Ureter (tissue), 1 donor: ENCODE data around the gene ATG16L1. TPM values are rescaled to one million over a fixed set of nuclear protein-coding genes. Genes with fewer than 3 reads are reported as not detected.

Source experiments
- DNase-seq: peaks from one replicate; pipeline ENCODE4 v3.0.0-alpha.2; 2020; ENCODE audit warnings: low spot score
- total RNA-seq: library from RNA; stranded (reverse); gene quantifications from one replicate; pipeline ENCODE4 v1.2.4, GENCODE V29; 2023
- donor health status: DM: yes; HTN: yes; CAD: no.

The ATG16L1 gene
- total RNA-seq, 1 donor from 2014 or later = 35.4 TPM

DNA sequence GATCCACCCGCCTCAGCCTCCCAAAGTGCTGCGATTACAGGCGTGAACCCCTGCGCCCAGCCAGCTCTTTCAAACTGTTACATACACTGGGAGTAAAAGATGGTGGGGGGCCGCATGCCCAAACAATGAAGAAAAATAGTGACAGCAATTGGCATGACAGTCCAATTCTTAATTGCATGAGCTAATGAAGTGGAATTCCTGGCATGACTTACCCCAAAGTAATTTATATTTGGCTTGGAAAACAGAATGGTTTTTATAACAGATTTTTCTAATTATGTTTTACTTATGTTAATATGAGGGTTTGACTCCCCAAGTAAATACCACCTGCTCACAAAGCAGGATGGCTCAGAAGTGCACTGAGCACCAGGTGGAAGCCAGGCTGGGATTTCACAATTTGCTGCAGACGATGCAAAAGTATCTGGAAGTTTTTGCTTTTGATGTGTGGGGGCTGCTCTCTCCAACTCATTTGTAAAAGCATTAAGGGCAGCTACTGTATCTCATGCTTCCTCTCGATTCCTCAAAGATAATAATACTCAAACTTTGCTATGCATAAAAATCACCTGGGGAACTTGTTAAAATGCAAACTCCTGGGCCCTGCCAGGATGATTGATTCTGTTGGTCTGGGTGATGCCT lies 24.0 kb upstream of the ATG16L1 start:
- DNase-seq = no peak

DNA sequence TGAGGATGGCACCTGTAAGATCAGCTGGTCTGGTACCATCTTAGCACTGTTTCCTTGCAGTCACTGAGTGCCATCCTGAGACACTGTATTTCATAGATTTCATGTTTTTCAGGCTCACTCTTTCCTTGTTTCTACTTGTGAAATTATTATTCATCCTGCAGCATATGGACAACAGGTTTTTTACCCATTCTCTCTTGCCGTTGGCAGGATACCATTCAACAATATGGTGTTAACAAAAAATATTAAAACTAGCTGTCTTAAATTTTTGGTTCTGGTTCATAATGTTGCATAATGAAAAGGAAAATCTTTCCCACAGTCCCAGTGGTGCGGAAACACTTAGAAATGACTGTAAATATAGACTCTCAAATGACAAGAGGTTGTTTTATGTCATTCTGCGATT lies 23.1 kb upstream of the ATG16L1 start:
- no peak for DNase-seq

DNA sequence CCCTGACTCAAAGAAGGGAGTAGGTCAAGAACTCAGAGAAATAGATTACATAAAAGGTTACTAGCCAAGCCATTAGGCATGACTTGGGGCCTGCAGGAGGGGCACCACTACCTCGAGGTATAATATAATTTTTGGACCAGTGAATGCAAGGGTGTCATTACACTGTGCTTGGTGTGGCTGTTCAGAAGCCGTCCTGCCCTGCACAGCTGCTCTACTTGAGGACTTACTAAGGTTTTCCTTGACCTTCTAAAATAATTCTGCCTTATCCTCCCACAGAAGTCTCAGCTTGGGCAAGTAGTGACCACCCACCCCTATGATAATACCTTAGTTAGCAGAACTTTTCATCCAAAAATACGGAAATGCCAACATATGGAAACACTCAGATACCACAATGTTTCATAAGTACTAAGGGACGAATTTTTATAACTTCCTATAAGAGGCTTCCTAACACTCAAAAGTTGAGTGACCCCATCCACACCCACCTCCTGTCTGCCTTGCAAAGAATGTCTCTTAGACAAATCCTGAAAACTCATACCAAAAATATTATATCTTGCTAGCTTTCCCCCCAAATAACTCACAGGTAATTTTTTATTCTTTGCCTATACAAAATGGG lies 17.7 kb upstream of the ATG16L1 start:
- DNase-seq = no peak

DNA sequence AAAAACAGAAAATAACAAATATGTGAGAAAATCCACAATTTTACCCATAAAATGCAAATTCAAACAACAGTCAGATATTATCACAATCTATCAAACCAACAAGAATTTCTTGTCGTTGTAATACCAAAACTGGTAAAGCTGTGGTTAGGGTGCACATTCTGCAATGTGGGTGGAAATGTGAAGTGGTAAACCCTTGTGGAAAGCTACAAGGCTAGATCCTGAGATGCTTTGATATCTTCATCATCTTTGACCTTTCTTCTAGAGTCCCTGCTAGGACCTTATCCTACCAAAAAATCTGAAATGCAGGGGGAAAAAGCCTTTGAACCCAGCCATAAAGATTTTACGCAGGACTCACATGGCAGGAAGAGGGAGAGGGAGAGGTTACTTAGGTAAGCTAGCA lies 17.2 kb upstream of the ATG16L1 start:
- no peak for DNase-seq

DNA sequence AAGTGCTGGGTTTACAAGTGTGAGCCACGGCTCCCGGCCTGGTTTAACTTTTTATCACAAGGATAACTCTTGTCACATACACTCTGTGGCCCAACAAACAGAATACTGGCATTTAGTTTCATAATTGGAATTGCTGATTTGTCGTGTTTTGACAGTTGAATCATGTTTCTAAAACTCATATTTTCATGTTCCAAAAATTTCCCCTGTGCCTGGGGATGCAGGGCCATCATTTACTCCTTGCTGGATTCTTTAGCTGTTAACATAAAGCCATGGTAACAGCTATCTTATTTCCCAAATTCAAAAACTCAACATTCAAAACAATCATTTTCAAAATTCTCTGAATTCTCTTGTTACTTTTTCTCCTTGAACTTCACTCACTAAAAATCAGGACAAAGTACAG lies 16.5 kb upstream of the ATG16L1 start:
- DNase-seq = no peak

DNA sequence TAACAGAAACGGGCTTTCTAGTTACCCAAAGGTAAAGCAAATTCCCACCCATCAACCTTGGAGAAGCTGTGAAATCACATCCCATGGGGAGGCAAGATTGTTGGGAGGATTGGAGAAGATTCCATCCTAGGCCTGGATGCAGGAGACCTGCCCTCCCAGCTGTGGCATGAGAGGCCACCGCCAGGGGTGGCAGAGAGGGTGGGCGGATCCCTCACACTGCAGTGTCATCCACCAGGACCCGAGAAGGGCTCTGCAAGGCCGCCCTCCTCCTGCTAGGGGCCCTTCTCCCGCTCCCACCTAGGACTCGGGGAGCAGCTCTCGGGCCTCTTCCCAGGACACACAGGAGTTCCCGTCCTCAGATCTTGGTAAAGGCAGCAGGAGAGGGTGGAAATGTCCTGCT lies 15.5 kb upstream of the ATG16L1 start:
- no peak for DNase-seq

DNA sequence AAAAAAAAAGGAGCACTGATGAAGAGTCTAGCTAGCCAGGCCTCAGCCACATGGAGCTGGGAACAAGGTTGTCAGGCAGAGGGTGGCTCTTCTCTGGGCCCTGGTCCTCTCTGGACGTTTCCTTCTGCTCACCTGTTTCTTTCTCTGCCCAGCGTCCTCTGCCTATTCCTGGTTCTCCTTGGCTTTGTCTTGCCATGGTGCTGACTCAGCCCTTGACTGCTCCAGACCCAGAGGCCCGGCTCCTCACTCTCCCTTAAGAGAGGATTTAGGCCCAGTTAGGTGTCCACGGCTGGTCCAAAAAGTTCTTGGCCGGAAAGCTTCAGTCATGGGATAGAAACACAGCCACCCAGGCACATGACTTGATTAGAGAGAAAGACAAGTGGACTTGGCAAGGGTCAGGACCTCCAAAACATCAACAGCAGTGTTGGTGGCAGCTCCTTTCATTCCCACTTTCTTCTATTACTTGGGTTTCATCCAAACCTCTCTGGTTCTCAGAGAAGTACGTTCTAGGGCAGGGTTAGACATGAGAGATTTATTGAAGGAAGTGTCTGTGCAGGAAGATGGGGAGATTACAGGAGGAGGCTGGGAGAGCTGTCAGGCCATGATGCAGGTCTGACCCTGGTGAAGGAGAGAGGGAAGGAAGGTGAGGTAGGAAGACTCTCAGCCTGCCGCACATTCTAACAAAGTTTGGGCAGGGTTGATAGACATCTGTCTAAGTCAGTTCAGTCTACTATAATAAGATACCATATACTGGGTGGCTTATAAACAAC lies 14.5 kb upstream of the ATG16L1 start:
- DNase-seq = no peak

DNA sequence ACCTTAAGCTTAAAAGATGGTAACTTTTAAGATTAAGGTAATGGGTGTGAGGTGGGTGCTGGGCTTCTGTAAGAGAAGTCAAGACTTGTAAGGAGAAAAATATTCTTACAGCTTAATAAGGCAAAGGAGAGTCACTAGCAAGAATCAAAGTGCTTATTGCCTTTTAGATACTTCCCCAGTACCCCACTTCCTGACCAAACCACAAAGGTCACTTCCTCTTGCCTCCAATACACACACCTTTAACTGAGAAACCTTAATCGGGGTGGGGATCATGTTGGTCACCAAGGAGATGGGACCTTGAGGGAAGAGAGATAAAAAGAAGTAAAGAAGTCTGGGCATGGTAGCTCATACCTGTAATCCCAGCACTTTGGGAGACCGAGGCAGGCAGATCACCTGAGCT lies 10.6 kb upstream of the ATG16L1 start:
- no peak for DNase-seq

DNA sequence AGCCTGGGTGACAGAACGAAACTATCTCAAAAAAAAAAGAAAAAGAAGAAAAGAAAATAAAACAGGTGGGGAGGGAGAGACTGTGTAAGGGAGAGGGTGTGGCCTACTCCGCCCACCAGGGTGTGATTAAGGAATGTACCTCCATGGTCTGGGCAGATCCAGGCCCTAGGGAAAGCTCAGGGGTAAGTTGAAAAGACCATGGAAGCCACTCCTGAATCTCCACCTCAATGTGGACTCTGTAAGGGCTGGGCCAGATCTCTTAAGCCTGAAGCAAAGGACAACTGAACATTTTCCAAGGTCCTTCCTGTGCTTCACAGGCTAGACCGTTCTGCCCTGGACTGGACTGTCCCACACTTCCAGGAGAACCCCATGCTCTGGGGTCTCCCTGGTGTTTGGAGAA lies 9.7 kb upstream of the ATG16L1 start:
- DNase-seq = no peak

DNA sequence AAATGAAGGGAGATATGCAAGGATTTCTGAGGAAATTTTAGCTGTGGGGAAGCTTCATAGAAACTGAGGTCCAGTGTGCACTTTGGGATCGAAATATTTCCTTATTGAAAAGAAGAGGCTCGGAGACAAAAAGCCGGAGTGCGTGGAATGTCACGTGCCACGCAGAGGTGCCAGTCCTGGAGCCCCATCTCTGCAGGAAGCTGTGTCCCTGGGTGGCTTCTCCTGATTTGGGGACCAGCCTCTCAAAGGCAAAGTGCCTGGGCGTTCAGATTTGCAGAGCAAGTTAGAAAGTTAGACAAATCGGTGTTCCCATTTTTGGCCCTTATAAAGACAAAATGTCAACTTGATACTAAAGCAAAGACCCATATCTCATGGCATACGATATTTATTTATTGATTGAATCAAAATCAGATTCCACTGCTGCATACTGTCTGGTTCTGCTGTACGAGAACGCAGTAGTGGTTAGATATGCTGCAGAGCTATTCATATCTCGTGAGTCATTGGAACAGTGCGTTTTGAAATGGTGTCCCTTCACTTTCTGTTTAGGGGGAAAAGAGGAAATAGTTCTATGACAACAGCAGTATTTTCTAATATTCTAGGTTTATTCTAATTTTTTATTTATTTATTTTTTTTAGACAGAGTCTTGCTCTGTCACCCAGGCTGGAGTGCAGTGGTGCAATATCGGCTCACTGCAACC lies 9.1 kb upstream of the ATG16L1 start:
- no peak for DNase-seq

DNA sequence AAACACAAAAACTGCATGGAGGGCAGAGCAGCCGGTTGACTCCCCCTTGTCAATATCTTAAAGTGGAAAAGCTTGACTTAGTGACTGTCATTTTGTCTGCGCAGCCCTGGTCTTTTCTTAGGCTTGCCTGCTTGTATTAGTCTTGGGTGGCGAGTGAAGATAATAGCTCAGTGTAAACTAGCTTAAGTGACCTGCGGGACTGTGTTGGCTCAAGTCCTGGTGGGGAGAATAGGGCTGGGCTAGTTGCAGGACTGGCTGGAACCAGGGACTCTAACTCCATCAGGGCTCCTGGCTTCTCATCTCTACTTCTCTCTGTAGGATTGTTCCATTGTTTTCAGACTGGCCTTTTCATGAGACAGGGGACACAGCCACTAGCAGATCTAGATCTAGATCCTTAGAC lies 8.1 kb upstream of the ATG16L1 start:
- DNase-seq = no peak

DNA sequence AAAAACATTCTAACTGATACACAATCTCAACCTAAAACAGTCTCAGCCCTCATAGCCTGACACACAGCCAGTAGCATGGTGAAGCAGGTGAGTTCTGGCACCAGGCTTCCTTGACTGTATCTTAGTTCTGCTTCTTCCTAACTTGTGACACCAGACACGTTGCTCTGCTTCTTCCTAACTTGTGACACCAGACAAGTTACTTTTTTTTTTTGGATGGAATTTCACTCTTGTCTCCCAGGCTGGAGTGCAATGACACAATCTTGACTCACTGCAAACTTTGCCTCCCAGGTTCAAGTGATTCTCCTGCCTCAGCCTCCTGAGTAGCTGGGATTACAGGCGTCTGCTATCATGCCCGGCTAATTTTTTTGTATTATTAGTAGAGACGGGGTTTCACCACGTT lies 6.7 kb upstream of the ATG16L1 start:
- DNase-seq = no peak

DNA sequence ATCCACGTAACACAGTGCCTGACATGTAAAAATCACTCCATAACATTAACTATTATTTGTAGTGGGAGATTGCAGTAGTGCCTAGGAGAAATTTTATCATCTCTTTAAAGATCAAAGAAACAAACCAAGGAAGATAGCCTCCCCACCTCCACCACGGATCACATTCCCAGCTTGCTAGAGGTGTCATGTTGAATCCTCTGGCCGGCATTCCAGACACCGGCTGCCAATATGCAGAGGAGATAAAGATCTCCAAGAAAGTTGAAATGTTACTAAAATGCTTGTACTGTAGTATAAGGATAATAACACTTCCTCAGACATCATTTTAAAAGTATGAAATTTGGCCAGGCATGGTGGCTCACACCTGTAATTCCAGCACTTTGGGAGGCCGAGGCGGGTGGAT lies 6.1 kb upstream of the ATG16L1 start:
- DNase-seq = no peak

DNA sequence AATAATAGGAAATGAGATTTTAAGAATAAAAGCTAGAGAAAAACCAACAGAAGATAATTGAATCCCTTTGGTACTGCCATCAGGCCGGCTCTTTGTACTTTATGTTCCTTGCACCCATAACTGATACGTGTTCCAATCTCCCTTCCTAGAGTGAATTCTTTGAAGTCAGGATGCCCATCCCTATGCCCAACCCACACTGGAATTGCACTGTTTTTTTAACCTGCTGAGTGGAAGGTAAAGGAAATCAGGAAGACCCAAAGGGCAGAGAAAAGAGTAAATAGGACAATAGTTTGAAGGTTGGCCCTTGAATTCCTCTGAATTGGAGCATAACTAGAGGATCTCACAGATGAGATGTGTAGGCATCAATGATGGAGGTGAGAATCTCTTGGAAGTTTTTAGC lies 4.4 kb upstream of the ATG16L1 start:
- no peak for DNase-seq

DNA sequence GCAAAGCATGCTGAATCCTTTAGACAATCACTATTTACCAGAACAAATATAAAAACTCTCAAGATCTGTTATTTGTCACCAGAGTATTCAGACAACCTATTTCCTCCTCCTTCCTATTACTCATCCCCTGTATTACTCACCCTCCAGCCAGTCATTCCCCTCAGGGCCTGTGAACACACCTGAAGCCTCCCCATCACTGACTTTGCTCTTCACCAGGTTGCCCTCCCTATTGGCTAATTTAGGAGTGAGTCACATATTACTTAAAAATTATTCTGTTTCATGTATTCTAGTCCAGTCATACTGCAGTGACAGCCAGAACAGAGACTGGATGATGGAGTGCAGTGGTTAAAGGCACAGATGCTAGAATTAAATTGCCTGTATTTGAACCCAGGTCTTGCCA lies 3.7 kb upstream of the ATG16L1 start:
- peak; percentile 62 for DNase-seq

DNA sequence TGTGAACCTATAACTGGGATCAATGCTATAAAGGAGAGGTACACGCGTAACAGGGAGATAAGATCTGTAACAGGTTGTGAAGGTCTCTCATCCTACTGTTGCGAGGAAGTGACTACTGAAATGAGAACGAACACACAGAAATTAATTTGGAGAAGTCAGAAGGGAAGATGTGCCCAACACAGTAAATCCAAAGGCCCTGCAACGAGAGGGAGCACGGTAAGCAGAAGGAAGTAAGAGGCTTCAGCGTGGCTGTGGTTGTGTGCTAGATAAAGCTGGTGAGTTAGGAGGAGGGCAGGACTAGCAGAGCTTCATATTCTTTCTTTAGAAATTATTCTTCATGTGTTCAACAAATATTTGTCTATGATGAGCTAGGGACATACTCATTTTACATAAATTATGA lies 2.5 kb upstream of the ATG16L1 start:
- DNase-seq = no peak

DNA sequence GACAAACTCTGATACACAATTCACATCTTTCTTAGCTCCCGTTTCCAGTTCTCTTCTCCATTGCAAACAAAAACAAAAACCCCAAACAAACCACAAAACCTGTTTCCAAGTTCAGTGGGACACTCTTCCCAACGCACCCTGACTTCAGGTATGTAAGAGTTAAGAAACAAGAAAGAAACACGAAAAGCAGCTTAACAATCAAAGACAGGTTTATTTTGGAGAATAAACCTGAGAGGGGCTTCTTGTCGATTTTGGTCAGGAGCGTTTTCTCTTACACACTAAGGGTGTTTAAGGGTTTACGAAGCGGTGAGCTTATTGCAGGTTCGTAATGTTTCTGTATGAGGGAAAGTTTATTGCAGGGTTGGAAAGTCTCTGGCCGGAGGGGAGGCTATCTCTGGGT lies 905 bp upstream of the ATG16L1 start:
- no peak for DNase-seq

DNA sequence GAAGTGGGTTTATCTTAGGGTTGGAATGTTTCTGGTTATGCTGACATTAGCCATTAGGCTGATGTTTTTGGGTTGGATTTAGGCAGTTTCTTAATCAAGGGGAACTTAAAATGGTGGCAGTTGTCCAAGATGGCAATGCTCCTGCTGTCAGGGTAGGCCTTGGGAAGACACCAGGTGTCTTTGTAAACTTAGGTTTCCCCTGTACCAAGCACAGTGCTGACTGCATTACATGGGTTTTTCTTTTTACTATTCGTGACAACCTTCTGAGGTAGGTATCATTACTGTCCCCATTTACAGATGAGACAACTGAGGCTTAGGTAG lies 528 bp upstream of the ATG16L1 start:
- DNase-seq = no peak

DNA sequence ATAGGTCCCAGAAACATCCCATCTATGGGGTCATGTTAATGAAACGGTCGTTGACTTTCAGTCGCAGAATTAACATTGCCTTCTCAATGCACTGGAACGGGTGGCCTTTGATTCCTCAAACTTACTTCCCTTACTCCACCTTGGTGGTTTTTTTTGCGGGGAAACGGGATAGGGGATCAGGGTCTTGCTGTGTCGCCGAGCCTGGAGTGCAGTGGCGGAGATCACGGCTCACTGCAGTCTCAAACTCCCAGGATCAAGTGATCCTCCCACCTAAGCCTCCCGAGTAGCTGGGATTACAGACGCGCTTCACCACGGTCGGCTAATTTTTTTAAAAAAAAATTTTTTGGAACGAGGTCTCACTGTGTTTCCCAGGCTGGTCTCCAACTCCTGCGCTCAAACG lies 754 bp downstream of the ATG16L1 start:
- DNase-seq = no peak

DNA sequence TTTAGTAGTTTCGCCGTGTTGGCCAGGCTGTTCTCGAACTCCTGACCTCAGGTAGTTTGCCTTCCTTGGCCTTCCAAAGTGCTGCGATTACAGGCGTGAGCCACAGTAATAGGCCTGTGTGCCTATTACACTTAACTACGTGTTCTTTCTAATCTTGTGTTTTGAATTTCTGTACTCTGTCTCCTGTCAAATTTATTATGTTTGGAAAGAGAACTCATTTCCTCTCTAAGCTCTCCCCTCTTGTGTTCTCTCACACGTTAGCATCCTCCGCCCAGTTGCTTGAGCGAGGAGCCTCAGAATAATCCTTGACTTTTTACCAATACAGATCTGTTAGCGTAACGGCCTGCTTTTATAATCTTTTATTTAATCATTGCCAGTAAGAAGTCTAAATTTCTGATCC lies 3.7 kb downstream of the ATG16L1 start:
- no peak for DNase-seq

DNA sequence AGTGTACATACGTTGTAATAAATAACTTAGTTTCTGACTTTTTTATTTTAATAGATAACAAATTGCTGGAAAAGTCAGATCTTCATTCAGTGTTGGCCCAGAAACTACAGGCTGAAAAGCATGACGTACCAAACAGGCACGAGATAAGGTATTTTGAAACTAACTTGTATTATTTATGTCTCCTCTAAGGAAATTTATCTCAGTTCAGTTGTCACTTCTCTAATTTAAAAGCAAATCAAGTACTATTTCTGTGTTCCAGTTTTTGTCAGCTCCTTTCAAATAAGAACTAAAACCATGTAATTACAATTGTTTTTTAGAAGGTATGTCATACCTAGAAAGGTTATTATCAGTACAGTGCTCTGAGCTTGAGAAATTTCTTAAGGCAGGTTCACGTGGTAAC lies 4.6 kb downstream of the ATG16L1 start:
- no peak for DNase-seq

DNA sequence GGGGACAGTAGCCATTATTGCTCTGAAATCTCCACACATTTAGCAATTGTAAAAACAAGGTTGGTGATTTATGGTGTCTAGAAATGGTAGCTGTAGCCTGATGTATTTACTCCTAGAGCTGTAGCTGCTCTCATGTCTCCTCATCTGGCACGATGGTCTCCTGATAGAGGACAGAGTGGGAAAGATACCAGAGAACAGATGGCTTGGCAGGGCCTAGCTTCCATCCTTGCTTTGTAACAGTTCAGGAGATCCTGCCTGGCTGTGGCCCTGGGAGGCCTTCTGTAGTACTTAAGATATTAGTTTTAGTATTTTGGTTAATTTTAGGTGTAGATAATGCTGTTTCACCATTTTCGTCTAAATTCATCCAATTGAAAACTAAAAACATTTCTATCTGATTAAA lies 6.7 kb downstream of the ATG16L1 start:
- no peak for DNase-seq

DNA sequence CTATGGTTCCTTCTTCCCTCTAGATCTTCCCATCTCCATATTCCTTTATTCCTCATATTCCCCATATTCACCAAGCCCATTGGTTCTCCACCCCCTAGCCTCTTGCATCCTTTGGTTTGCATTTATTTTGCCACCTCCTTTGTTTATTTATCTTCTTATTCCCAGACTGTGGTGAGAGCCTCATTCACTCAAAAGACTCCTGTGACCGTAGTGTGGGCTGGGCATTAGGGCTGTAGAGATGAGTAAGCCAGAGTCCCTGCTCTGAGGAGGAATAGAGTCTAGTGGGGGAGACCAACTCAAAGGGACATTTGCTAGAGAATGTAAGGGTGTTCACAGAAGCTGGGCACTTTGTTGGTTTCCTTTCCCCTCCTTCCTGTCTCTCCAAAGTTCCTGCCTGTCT lies 8.3 kb downstream of the ATG16L1 start:
- no peak for DNase-seq
